Measurements from ENCODE around the gene FOXP4.

The FOXP4 gene

DNA sequence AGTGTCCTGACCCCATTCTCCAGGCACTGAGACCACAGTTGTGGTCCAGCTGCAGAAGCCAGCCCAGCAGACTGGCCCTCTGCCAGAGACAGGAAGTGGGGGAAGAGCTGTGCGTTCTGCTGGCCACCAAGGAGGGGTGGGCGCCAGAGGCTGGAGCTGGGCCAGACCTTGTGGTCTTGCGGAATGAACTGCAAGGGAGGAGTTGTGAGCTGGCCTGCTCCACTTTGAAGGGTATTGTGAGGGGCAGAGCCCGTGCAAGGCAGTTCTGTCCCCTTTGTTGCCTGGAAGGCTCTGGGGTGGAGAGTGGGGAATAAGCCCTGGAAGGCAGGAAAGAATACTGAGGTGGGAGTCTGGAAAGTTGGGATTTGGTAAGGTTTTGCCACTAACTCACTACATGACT lies 88.5 kb downstream of the FOXP4 start:
- DNase-seq, result no peak

DNA sequence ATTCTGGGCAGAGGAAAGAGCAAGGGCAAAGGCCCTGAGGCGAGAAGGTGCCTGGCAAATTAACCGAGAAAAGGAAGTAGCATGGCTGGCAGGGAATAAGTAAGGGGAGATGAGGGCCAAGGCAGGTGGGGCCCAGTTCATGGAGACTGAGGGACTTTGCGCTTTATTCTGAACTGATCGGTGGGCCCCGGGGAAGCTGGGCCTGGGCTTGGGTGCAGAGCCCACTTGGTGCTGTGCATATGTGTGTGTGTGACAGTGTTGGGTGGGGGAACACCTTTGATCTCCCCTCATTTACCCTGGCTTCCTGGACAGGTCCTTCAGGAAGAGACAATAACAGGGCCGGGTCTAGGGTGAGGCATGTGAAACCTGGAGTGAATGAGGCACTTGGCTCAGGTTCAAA lies 89.2 kb downstream of the FOXP4 start:
- no peak for DNase-seq

DNA sequence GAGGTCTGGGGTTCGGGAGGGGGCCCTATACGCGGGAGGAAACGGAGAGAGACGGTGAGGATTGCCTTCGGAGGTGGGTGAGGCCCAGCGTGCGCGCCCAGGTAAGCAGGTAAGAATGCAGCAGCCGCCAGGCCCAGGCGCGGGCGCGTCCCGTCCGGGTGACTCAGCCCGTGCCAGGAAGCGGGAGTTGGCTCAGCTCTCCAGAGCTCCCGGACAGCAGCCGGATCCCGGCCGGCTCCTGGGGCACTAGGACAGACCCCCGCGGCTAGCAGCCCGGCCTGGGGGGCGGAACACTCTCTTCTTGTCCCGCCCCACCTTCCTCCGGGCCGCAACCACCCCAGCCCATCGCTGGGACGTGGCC lies 90.6 kb downstream of the FOXP4 start:
- no peak for DNase-seq

DNA sequence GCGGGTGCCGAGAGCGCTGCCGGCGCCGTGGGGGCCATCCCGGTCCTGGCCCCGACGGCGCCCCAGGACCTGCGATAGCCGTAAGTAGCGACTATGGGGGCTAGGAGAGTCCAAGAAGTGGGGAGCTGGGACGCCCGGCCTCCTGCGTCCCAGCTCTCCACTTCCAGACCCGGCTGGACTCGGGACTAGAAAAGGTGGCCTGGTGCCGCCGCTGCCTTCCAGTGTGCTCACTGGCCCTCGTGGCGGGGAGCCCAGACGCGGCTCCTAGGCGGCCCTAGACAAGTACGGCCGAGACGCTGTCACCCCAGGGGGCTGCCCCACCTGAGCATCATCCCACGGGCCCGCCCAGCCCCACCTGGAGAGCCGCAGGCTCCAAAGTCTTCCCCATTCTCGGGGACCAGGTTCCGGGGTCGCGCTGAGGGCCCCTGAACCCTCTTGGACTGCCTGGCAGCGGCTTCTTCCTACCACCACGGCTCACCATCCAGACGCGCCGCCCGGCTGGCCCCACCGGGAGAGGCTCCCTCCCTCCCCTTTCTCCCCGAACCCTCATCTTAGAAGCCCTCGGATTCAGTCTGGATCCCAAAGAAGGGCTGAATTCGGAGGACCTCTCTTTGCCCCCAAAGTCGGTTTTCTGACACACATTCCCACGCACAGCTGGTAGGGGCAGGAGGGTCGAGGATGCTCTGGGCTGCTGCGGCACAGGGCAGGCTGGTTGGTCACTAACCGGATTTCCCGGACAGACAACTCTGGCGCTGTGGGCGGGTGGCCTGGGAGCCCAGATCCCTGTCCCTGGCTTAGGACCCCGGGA lies 91.2 kb downstream of the FOXP4 start:
- DNase-seq, result no peak

DNA sequence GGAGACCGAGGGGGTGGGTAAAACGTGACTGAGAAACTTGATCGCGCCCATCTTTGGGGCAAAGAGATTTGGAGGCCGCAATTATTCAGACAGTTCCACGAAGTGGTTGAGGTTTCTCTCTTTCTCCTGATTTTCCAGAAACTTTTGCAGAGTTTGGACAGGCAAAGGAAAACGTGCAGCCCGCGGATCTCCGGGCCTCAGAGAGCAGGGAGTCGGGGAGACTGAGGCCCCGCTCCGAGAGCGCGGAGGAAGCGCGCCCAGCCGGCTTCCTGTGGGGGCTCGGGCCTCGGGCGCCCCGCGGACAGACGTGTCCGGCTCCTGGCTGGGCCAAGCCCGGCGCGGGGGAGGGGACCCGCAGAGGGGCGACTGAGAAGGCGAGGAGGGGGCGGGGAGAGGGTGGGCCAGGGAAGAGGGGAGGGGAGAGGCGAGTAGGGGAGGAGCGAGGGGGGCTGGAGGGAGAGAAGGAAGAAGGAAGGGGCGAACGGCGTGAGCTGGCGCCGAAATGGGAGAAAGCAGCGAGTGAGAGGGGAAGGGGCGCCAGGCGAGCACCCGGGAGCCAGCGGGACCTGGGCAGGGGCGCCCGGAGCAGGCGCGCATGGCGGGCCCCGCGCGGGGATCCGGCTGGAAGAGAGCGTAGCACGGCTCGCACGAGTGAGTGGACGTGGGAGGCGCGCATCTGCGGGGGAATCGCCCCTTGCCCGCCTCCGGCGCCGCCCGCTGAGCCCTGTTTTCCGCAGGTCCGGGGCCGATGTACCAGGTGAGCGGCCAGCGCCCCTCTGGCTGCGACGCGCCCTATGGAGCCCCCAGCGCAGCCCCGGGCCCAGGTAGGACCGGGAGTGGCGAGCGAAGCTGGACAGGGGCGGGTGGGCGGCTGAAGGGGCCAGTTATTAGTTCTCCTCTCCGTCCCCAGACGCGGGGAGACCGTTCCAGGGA lies 92.1 kb downstream of the FOXP4 start, which contains the start of gene MDFI:
Gene MDFI (plus strand): TSS at position 467 of the 933 bp plus-strand sequence. CDS start 282 bp downstream, at position 749.
- no peak for DNase-seq

DNA sequence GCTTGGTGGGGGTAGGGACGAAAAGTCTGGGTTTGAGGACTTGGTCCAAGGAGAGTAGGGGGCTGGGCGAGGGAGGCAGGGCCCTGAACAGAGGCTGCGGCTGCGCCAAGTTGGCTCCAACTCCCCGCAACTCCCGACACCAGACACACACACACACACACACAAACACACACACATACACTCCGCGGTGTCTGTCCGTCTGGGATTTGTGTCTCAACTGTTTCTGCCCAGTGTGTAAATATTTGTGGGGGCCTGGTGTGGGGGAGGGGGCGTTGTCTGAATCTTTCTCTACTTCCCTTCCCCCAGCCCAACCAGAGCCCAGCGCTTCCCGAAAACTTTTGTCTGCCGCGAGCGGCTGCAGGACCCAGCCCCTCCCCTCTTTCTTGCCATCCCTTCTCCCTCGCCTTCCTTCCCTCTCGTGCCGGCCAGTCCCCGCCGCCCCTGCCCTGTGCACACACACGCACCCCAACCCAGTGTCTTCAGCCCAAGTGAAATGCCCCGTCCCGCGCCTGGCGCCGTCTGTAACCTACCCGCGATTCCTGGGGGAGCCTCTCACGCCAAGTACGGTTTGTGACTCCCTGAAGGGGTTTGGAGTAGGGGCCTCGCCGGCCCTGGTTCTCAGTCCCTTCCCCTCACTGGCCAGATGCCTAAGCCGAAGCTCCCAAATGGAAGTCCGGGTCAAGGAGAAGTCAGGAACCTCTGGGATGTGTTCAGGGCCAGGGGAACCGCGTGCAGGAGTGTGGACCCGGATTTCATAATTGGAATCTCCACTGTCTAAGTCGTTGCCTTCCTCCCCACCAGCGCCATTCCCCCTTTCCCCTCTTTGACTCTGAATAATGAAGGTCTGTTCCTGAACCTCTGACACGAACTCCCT lies 93.0 kb downstream of the FOXP4 start:
- DNase-seq, result no peak

GRCh38 chr6:41639809-41640371 lies 93.7 kb downstream of the FOXP4 start:
- no peak for DNase-seq

- no peak for DNase-seq
These were observed 94.2 kb downstream of the FOXP4 start for GRCh38 chr6:41640426-41640825.

DNA sequence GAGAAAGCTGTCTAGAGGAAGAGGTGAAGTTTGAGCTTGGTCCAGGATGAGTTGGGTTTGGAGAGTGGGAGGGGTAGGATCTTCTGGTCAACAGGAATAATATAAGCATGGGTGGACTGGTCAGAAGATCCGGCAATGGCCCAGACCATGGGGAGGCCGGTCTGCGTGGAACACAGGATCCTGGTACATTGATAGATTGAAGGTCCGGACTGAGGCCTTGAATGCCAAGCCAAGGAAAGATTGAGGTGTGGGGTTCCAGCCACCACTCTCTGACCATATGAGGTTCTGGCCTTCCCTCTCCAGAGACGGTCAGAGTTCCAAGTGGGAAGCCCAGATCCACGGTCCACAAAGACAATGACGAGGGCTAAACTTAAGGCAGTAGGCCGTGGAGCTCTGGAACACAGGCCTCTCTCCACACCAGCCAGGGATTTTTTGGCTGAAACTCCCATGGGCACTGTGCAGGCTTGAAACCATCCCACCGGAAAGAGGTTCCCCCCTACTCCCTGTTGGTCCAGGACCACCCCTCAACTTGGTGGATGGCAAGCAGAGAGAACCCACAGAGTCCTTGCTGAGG lies 95.3 kb downstream of the FOXP4 start:
- no peak for DNase-seq

DNA sequence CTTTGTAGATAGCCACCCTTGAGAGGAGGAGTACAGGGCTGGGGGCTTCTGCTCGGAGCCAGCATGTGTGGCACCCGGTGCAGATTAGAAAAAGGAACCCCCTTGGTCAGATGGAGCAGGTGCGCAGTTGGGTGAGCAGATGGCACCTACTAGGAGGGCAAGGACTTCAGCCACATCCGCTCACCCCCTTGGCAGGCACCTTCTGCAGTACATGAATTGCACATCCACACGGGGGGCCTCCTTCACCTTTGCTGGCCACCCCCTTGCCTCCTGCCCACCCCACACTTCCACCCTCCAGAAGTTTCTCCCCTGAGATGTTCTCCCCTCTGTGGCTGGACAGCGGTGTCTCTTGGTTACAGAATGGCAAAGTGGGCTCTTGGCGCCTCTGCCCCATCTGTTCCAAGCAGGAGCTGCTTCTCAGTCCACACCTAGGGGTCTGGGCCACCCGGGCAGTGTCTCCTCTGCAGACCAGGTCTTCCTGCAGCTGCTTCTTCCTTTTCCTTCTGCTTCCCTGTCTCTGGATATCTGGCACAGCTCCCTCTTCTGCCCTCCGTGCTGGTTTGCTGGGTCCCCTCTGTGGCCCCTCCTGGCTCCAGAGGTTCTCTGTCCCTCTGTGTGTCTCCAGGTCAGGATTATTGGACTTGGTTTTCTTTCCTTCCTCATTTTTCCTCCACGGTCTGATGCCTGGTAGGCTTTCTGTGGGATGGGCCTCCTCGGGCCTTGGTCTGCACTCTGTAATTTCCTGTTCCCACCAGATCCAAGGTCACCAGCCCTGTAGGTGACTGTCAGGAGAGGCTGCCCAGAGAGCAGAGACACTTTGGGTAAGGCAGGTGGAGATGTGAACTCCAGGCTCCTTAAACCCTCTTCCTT lies 96.1 kb downstream of the FOXP4 start:
- DNase-seq, result no peak

DNA sequence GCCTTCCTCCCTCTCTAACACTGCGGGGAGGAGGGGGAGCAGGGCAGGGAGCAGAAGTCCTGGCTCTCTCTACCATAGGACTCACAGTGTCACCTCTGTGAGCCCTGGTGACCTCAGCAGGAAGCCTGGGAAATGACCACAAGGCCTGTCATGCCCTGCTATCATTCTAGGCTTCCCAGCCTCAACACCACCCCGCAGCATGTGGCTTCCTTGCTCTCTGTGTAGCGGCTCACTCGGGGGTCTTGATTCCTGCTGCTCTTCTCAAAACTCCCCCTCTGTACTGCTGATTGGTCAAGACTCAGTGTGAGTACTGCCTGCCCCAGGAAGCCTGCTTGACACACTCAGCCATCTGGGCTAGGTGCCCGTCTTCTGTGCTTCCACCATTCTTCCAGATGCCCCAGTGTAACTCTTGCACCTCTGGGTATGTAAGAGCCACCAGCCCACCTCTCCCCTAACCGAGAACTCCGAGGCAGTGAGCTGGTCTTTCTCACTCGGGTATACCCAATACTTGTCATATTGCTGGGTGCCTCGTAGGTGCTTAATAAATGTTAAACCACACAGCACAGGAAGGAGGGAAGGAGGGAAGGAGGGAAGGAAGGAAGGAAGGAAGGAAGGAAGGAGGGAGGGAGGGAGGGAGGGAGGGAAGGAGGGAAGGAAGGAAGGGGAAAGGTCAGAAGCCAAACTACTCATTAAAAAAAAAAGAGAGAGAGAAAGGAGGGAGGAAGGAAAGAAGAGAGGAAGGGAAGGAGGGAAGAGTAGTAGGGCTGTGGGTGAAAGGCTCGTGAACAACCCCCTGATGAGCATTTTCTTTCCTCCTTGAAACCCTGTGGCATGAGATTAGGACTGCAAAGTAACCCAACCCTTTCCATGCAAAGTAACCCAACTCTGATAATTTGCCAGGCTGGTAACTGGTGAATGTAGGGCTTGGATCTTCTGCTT lies 97.0 kb downstream of the FOXP4 start:
- no peak for DNase-seq

GRCh38 chr6:41643899-41644269 lies 97.7 kb downstream of the FOXP4 start:
- DNase-seq, result no peak

GRCh38 chr6:41644297-41644879 lies 98.2 kb downstream of the FOXP4 start:
- DNase-seq, result no peak

GRCh38 chr6:41645007-41645618 lies 98.9 kb downstream of the FOXP4 start:
- no peak for DNase-seq

- no peak for DNase-seq
These were observed 100.0 kb downstream of the FOXP4 start for GRCh38 chr6:41646026-41646795.

GRCh38 chr6:41647061-41647511 lies 100.9 kb downstream of the FOXP4 start:
- DNase-seq, result no peak

GRCh38 chr6:41648070-41648585 lies 101.9 kb downstream of the FOXP4 start:
- DNase-seq, result no peak

GRCh38 chr6:41648921-41649320 lies 102.7 kb downstream of the FOXP4 start:
- DNase-seq, result no peak

Measured in cerebellar nuclear complex (tissue), 1 donor.